ENCODE results near the gene KLK3.

DNA sequence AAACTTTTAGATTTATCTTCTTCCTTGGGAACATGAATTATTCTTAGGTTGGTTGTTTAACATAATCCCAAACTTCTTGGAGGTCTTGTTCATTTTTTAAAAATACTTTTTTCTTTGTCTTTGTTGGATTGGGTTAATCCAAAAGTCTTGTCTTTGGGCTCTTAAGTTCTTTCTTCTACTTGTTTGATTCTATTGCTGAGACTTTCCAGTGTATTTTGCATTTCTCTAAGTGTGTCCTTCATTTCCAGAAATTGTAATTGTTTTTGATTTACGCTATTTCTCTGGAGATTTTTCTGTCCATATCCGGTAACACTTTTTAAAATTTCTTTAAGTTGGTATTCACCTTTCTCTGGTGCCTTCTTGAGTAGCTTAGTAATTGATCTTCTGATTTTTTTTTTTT, 11.5 kb upstream of the KLK3 start:
- TF ChIP-seq, protein P1, sequence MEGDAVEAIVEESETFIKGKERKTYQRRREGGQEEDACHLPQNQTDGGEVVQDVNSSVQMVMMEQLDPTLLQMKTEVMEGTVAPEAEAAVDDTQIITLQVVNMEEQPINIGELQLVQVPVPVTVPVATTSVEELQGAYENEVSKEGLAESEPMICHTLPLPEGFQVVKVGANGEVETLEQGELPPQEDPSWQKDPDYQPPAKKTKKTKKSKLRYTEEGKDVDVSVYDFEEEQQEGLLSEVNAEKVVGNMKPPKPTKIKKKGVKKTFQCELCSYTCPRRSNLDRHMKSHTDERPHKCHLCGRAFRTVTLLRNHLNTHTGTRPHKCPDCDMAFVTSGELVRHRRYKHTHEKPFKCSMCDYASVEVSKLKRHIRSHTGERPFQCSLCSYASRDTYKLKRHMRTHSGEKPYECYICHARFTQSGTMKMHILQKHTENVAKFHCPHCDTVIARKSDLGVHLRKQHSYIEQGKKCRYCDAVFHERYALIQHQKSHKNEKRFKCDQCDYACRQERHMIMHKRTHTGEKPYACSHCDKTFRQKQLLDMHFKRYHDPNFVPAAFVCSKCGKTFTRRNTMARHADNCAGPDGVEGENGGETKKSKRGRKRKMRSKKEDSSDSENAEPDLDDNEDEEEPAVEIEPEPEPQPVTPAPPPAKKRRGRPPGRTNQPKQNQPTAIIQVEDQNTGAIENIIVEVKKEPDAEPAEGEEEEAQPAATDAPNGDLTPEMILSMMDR (IDR thresholded peaks at IDR 0.05; ENCODE audit: low read length) = no peak
- TF ChIP-seq EZH2phosphoT487 (IDR thresholded peaks at IDR 0.05; ENCODE audit: low read length) = no peak
- no peak for TF ChIP-seq EZH2 (optimal IDR thresholded peaks at IDR 0.05; ENCODE audit: low read depth, low read length)
